H1 (cell line): ENCODE data around the gene WSCD2.

ENCODE experiments used
- CHD2 ChIP-seq: IDR thresholded peaks from 2 replicates; pipeline ENCODE4 v1.6.1; 2012; ENCODE audit warnings: low read length, improper control_type of control experiment
- CTCF ChIP-seq, 3 experiments: IDR thresholded peaks; 1 replicate in 2 of 3; 2 replicates in 1 of 3; pipeline versions ENCODE4 v1.5.1 to v1.6.1; 2011; ENCODE audit warnings: low read length in 3 of 3, mild to moderate bottlenecking in 3 of 3, inconsistent platforms in 2 of 3, low read depth in 1 of 3, moderate library complexity in 1 of 3; ENCODE audit not compliant: insufficient read depth in 1 of 3; ENCODE audit errors: control extremely low read depth in 1 of 3
- EZH2 ChIP-seq: fragments of 200-600 bp; sonication (generic); IDR thresholded peaks from 2 replicates; pipeline ENCODE4 v1.7.1; 2012; ENCODE audit warnings: low read depth, mild to moderate bottlenecking, moderate library complexity, low read length, inconsistent platforms; ENCODE audit not compliant: severe bottlenecking
- HDAC2 ChIP-seq, 2 experiments: fragments of 300-600 bp in 1 of 2; sonication (generic) in 1 of 2; IDR thresholded peaks; 2 replicates each; pipeline ENCODE4 v1.6.1; 2011 to 2012; ENCODE audit warnings: low read depth in 2 of 2, low read length in 2 of 2, mild to moderate bottlenecking in 2 of 2, moderate library complexity in 2 of 2, borderline replicate concordance in 1 of 2, inconsistent platforms in 1 of 2
- JUND ChIP-seq: IDR thresholded peaks from 2 replicates; pipeline ENCODE4 v1.6.1; 2011; ENCODE audit warnings: mild to moderate bottlenecking, improper control_type of control experiment, low read length
- POLR2A ChIP-seq, 2 experiments: IDR thresholded peaks; 1 replicate in 1 of 2; 2 replicates in 1 of 2; pipeline ENCODE4 v1.6.1; 2011; ENCODE audit warnings: low read depth in 2 of 2, low read length in 2 of 2, mild to moderate bottlenecking in 2 of 2; ENCODE audit errors: control extremely low read depth in 1 of 2
- SP1 ChIP-seq: IDR thresholded peaks from 2 replicates; pipeline ENCODE4 v1.6.1; 2011; ENCODE audit warnings: low read depth, low read length
- TEAD4 ChIP-seq: IDR thresholded peaks from 2 replicates; pipeline ENCODE4 v1.6.1; 2012; ENCODE audit warnings: low read depth, low read length, inconsistent platforms, mixed read lengths
- YY1 ChIP-seq: IDR thresholded peaks from 2 replicates; pipeline ENCODE4 v1.6.1; 2011; ENCODE audit warnings: low read depth, mild to moderate bottlenecking, low read length

GRCh38 chr12:108107293-108107692, 21.8 kb upstream of the WSCD2 start:
- TF ChIP-seq POLR2A (IDR thresholded peaks at IDR 0.05; ENCODE audit: control extremely low read depth in 1 of 2, low read depth in 2 of 2, low read length in 2 of 2) (no peak), EZH2 (no peak), CHD2 (no peak), HDAC2 (IDR thresholded peaks at IDR 0.05; ENCODE audit: borderline replicate concordance in 1 of 2, low read depth in 2 of 2, low read length in 2 of 2) (no peak), SP1 (no peak), TEAD4 (no peak), CTCF (IDR thresholded peaks at IDR 0.05; ENCODE audit: control extremely low read depth in 1 of 3, insufficient read depth in 1 of 3, low read depth in 1 of 3, low read length in 3 of 3) (no peak), YY1 (no peak), JUND (no peak)
